ENCODE data around the gene PTPRM.

PTPRM gene

DNA sequence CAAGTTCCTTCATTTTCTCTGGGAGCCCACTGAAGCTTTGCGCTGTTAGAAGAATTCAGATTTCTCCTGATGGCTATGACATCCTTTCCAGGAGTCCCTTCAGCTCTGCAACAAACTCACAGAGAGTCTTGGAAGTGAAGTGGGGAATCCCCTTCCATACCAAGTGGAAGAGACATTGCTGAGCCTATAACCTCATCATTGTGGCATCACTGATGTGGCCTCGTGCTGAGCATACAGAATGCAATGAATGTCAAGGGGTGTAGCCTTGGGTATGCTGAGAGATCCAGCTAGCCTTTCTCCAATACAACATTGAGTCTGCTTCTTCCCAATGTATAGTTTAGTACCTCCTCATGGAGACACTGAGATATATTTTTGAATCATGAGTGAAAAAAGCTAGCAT, 731.1 kb downstream of the PTPRM start:
- DNase-seq (ENCODE audit: insufficient read length, low spot score): no peak
- no peak for TF ChIP-seq POLR2A (IDR thresholded peaks at IDR 0.05; ENCODE audit: low read depth, low read length)
- FAIRE-seq: no peak

DNA sequence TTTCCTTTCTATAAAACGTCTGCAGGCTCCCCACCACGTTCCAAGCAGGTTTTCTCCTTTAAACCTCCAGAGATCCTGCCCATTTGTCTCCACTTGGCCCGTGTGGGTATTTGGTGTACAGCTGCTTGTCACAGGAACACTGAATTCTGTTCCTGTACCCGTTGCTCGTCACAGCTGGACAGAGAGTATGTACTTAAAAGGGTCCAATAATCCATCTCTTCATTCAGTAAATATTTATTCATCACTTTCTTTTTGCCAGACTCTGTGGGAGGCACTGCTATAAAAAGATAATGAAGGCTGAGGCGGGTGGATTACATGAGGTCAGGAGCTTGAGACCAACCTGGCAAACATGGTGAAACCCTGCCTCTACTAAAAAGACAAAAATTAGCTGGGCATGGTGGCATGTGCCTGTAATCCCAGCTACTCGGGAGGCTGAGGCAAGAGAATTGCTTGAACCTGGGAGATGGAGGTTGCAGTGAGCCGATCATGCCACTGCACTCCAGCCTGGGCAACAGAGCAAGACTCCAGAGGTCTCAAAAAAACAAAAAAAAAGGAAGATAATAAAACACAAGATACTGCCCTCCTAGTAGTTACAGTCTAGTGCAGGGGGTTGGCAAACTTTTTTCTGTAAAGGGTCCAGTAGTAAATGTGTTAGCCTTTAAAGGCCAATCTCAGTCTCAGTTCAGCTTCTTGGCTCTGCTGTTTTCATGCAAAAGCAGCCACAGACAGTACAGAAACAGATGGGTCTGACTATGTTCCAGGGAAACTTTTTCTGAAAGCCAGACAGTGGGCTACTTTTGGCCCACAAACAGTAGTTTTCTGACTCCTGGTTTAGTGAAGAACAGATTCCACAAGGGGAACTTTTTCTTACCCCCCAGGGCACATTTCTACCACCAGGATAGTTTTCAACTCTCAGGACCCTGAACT, 732.2 kb downstream of the PTPRM start:
- DNase-seq (ENCODE audit: insufficient read length, low spot score) (no peak), FAIRE-seq (no peak)
- no peak for TF ChIP-seq POLR2A (IDR thresholded peaks at IDR 0.05; ENCODE audit: low read depth, low read length)

DNA sequence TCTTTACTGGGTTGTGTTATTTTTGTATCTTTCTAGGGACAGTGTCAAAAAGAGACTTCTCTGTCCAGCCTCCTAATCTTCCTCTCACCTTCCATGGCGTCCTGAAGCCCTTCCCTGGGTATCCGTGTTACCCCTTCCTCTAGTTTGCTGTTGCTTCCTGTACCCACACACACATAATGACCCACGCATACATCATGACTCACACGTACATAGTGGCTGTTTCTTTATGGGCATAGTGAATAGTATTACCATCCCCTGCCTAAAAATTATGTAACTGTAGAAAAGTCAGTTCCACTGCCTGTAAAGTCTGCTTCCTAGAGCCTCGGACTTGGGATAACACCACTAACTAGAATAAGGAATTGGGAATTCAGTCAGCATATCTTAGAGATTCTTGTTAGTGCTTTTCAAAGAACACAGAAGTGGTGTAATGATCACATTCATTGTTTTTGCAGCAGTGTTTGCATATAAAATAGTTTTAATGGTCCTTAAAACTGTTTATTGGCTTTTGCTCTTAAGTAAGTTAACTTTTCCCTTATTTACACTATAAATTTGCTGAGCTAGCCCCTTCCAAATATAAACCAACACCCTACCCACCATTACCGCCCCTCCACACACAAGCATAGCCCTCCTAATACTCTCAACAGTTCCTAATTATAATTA, 733.8 kb downstream of the PTPRM start:
- no peak for TF ChIP-seq POLR2A (IDR thresholded peaks at IDR 0.05; ENCODE audit: low read depth, low read length)
- DNase-seq (ENCODE audit: insufficient read length, low spot score) (no peak), FAIRE-seq (no peak)

- DNase-seq (ENCODE audit: insufficient read length, low spot score) (no peak), FAIRE-seq (no peak)
- TF ChIP-seq POLR2A (IDR thresholded peaks at IDR 0.05; ENCODE audit: low read depth, low read length): no peak
Observed at GRCh38 chr18:8301427-8302172, 734.5 kb downstream of the PTPRM start.

DNA sequence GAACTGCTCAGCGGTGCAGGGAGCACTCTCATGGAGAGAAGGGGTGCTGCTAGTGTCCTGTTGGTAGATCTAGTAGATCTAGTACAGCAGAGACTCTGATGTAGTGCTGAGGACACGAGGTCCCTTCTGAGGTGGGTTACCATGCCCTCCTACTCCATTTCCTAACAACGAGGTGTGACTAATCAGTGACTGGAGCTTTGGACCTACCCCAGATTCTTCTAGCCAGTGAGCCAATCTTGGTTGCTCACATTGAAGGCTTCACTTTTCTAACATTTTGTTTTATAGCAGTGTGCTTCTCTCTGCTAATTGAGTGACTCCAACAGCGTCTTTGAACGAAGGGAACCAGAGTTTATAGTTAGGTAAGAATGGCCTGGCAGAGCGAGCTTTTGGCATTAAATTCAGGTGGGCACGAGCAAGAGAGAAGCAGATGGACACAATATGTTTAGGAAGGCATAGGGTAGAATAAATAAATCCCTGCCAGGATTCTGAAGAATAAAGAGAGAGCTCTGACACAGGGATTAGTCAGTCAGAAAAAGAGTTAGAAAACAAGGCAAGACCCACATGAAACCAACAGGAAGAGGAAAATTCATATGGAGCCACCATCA, 736.1 kb downstream of the PTPRM start:
- DNase-seq (ENCODE audit: insufficient read length, low spot score) (no peak), FAIRE-seq (no peak)
- TF ChIP-seq POLR2A (IDR thresholded peaks at IDR 0.05; ENCODE audit: low read depth, low read length): no peak

GRCh38 chr18:8307960-8308359, 740.8 kb downstream of the PTPRM start:
- no peak for DNase-seq (ENCODE audit: insufficient read length, low spot score)
- no peak for TF ChIP-seq POLR2A (IDR thresholded peaks at IDR 0.05; ENCODE audit: low read depth, low read length)
- FAIRE-seq: no peak

- no peak for FAIRE-seq
- TF ChIP-seq POLR2A (IDR thresholded peaks at IDR 0.05; ENCODE audit: low read depth, low read length): no peak
- DNase-seq (ENCODE audit: insufficient read length, low spot score): no peak
Observed at GRCh38 chr18:8313043-8313442, 745.9 kb downstream of the PTPRM start.

DNA sequence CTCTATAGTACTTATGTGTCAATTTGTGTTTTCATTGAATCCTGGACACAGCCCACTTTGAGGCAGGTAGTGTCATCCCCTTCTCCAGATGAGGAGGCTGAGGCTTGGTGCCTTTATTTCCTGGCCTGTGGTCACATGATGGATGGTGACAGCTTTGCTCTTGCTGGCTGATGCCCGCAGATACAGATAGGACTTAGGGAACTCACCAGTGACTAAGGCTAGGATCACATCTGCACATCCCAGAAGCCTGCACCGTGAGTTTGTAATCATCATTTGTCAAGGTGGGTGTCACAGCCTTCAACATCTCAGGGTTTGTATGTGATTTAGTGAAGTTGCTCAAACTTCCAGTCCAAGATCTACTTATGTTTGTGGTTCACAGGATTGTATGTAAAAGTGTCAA, 747.0 kb downstream of the PTPRM start:
- no peak for TF ChIP-seq POLR2A (IDR thresholded peaks at IDR 0.05; ENCODE audit: low read depth, low read length)
- DNase-seq (ENCODE audit: insufficient read length, low spot score): no peak
- peak; percentile 75 for FAIRE-seq

GRCh38 chr18:8319798-8320489, 752.8 kb downstream of the PTPRM start:
- TF ChIP-seq POLR2A (IDR thresholded peaks at IDR 0.05; ENCODE audit: low read depth, low read length): no peak
- FAIRE-seq (no peak), DNase-seq (ENCODE audit: insufficient read length, low spot score) (no peak)

GRCh38 chr18:8322486-8322885, 755.4 kb downstream of the PTPRM start:
- no peak for DNase-seq (ENCODE audit: insufficient read length, low spot score)
- no peak for TF ChIP-seq POLR2A (IDR thresholded peaks at IDR 0.05; ENCODE audit: low read depth, low read length)
- FAIRE-seq: no peak

DNA sequence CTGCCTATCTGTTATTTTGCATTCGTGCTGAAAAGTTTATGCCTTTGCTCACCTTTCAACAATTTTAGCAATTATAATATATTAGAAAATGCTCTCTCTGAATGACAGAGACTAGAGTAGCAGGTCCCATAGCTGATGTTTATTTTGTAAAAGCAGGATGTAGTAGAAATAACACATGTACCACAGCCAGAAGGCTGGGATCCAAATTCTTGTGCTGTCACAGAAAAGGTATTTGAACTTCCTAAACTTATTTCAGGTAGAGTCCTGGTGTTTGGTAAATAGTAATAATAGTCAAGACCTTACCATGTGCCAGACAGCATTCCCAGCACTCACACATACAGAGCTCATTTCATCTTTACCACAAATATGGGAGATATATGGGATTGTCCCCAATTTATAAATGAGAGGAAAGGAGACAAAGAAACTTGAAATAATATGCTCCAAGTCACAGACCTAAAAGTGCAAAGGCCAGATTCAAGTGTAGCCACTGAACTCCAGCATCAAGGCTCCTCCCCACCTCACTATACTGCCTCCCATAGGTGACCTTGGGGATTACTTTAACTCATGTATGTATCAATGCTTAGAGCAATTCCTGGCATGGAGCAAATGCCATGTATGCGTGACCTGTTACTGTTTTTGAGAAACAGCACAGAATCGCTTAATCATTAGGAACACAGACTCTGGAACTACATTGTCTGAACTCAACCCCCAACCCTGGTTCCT, 757.4 kb downstream of the PTPRM start:
- FAIRE-seq (no peak), DNase-seq (ENCODE audit: insufficient read length, low spot score) (no peak)

DNA sequence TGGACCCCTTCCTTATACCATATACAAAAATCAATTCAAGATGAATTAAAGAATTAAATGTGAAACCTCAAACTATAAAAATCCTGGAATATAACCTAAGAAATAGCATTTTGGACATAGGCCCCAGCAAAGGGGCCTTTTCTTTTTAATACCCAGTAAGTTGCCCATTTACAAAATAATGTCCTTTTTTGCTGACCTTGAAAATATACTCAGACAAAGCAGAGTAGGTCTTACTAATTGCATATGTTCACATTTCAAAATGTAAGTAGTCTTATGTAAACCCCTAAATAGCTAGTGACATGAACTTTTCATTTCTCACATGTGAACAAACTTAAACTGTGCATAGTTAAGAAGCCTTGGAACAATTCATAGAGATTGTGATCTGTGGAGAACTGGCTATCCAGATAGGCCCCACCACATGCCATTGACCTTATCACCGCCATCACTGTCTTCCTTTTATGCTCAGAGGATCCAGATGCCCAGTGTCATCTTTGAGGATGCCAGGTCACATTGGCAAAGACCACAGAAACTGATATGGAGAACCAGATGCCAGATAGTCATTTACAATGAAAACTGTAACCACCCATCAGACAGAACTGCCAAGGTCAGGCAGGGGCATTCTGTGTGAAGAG, 759.8 kb downstream of the PTPRM start:
- DNase-seq (ENCODE audit: insufficient read length, low spot score) (no peak), FAIRE-seq (no peak)
- no peak for TF ChIP-seq POLR2A (IDR thresholded peaks at IDR 0.05; ENCODE audit: low read depth, low read length)

More for the DNA sequence above, 757.4 kb downstream of the PTPRM start:
- no peak for TF ChIP-seq POLR2A (IDR thresholded peaks at IDR 0.05; ENCODE audit: low read depth, low read length)
